ENCODE data around the gene CRTC2. TPM values are rescaled to one million over a fixed set of nuclear protein-coding genes. Genes with fewer than 3 reads are reported as not detected.

The CRTC2 gene
- total RNA-seq, 1 experiment from 2014 or later, result 45.7 TPM

DNA sequence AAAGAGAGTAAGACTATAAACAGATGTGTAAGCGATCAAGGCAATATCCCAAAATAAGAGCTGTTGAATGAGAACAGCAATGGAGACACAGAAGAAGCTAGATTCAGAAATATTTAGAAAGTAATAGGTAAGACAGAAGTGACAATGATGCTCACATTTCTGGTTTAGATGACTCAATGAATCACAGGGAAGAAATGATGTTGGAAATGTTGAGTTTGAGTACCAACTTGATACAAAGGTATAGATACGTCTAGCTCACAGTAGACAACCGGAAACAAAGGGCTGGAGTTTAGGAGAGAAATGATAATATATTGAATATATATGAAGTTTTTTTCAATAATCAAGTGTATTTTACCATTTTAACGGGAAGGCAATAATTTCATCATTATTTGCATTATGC lies 42.1 kb downstream of the CRTC2 start:
- TF ChIP-seq, protein P1, sequence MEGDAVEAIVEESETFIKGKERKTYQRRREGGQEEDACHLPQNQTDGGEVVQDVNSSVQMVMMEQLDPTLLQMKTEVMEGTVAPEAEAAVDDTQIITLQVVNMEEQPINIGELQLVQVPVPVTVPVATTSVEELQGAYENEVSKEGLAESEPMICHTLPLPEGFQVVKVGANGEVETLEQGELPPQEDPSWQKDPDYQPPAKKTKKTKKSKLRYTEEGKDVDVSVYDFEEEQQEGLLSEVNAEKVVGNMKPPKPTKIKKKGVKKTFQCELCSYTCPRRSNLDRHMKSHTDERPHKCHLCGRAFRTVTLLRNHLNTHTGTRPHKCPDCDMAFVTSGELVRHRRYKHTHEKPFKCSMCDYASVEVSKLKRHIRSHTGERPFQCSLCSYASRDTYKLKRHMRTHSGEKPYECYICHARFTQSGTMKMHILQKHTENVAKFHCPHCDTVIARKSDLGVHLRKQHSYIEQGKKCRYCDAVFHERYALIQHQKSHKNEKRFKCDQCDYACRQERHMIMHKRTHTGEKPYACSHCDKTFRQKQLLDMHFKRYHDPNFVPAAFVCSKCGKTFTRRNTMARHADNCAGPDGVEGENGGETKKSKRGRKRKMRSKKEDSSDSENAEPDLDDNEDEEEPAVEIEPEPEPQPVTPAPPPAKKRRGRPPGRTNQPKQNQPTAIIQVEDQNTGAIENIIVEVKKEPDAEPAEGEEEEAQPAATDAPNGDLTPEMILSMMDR (conservative IDR thresholded peaks at IDR 0.05), result no peak
- Histone ChIP-seq H2AK5ac (ENCODE audit: insufficient read length, low read length) (no peak overlapping the region), H3K27ac (ENCODE audit: insufficient read length, low read depth, low read length) (no peak overlapping the region), H2BK5ac (ENCODE audit: insufficient read length, low read length) (no peak overlapping the region), H3T11ph (ENCODE audit: low read length) (no peak overlapping the region), H2BK15ac (ENCODE audit: low read depth, low read length) (no peak overlapping the region), H4K91ac (ENCODE audit: insufficient read length, low read depth, low read length) (no peak overlapping the region), H3K27me3 (ENCODE audit: insufficient read depth, low read length) (no peaks in the 10 kb centered on the region), H2BK20ac (ENCODE audit: low read depth, low read length, poor library complexity, severe bottlenecking) (no peak overlapping the region), H3K79me2 (ENCODE audit: insufficient read depth, low read length) (peaks cover 41% of the 10 kb centered on the region; the same call in 1 of the 2 replicates), H3K79me1 (ENCODE audit: insufficient read depth, low read depth, low read length, poor library complexity, severe bottlenecking) (peaks cover 6% of the 10 kb centered on the region), H3K9me3 (ENCODE audit: control insufficient read depth, low read depth, low read length) (no peaks in the 10 kb centered on the region), H3K14ac (ENCODE audit: insufficient read depth, low read length) (no peak overlapping the region), H3K56ac (ENCODE audit: insufficient read length, low read depth, low read length) (no peak overlapping the region), H3K4ac (ENCODE audit: low read depth, low read length) (no peak overlapping the region), H3K23ac (ENCODE audit: insufficient read length, low read depth, low read length) (no peak overlapping the region), H4K20me1 (ENCODE audit: control insufficient read depth, insufficient read depth, insufficient read length) (no peaks in the 10 kb centered on the region), H3K4me2 (ENCODE audit: insufficient read depth, insufficient read length, low read length) (no peak overlapping the region), H3K23me2 (ENCODE audit: insufficient read length, low read depth, low read length, poor library complexity, severe bottlenecking) (no peaks in the 10 kb centered on the region), H3K9ac (ENCODE audit: extremely low read depth, insufficient read length, low read length) (no peak overlapping the region), H4K8ac (replicated peaks; ENCODE audit: insufficient read length, low read depth, low read length) (no peak overlapping the region), H4K5ac (ENCODE audit: insufficient read length, low read depth, low read length) (no peak overlapping the region), H2BK120ac (ENCODE audit: low read depth, low read length, poor library complexity, severe bottlenecking) (no peak overlapping the region), H3K18ac (ENCODE audit: insufficient read length, low read depth, low read length) (no peak overlapping the region), H3K4me1 (ENCODE audit: insufficient read depth, low read length) (no peaks in the 10 kb centered on the region; the same call in 1 of the 2 replicates), H2AFZ (ENCODE audit: low read length) (no peak overlapping the region), H2BK12ac (ENCODE audit: insufficient read length, low read depth, low read length) (no peak overlapping the region)
- no CpG with 5 or more reads among the region's 4 CpGs for WGBS (ENCODE audit: extremely low coverage, insufficient read length, low lambda C conversion rate)
- no peak for DNase-seq
- H3K4me1 Mint-ChIP-seq, result peaks cover 16 to 18% of the 10 kb centered on the region in 2 experiments
- H3K27me3 Mint-ChIP-seq (ENCODE audit: low read depth), result no peaks in the 10 kb centered on the region
- no peak overlapping the region for H3K27ac Mint-ChIP-seq
- no peak overlapping the region for H3K4me3 Mint-ChIP-seq
- H3K9me3 Mint-ChIP-seq, result no peaks in the 10 kb centered on the region
- H3K36me3 Mint-ChIP-seq (ENCODE audit: insufficient read depth in 1 of 3, low read depth in 3 of 3), result peaks cover 5 to 16% (median 15%) of the 10 kb centered on the region in 3 experiments; a peak in 5 of 7 replicates
